HFF-Myc (cell line): ENCODE measurements around the gene CYP17A1.
"Not testable (repeated sequence)": the region's sequence is repeated elsewhere in the genome, so short reads cannot be mapped to it uniquely, and the experiment has no call there.

ENCODE experiments used
- DNase-seq: peaks from one replicate; pipeline ENCODE4 v3.0.0-alpha.2; 2011; ENCODE audit warnings: low read depth; ENCODE audit errors: extremely low read depth
- H3K4me3 ChIP-seq: replicated peaks from 2 replicates; pipeline ENCODE4 v1.5.1; 2011; ENCODE audit warnings: low read depth, mild to moderate bottlenecking, control low read depth, low read length
- CTCF ChIP-seq: IDR thresholded peaks from 2 replicates; pipeline ENCODE4 v1.5.1; 2012; ENCODE audit warnings: mild to moderate bottlenecking, low read depth, low read length, control low read depth; ENCODE audit errors: missing control alignments

CYP17A1 gene

GRCh38 chr10:102822222-102822621 lies 15.0 kb downstream of the CYP17A1 start:
- no peak for DNase-seq
- TF ChIP-seq CTCF = no peak

GRCh38 chr10:102820008-102820407 lies 17.2 kb downstream of the CYP17A1 start:
- DNase-seq, H3K4me3 ChIP-seq: not testable (repeated sequence)

More at GRCh38 chr10:102822222-102822621, 15.0 kb downstream of the CYP17A1 start:
- no peak overlapping the region for H3K4me3 ChIP-seq

GRCh38 chr10:102819054-102819453 lies 18.2 kb downstream of the CYP17A1 start:
- DNase-seq = no peak
- H3K4me3 ChIP-seq = no peak overlapping the region
- TF ChIP-seq CTCF = no peak

GRCh38 chr10:102817175-102817574 lies 20.0 kb downstream of the CYP17A1 start:
- no peak overlapping the region for H3K4me3 ChIP-seq
- no peak for DNase-seq
- no peak for TF ChIP-seq CTCF

- no peak for TF ChIP-seq CTCF
- peak; percentile 52 for DNase-seq
- H3K4me3 ChIP-seq = no peak overlapping the region
Measured at GRCh38 chr10:102815790-102816549, 21.2 kb downstream of the CYP17A1 start.

- no peak for TF ChIP-seq CTCF
- no peak for DNase-seq
- no peak overlapping the region for H3K4me3 ChIP-seq
Measured at GRCh38 chr10:102814873-102815661, 22.1 kb downstream of the CYP17A1 start.

GRCh38 chr10:102814453-102814871 lies 22.8 kb downstream of the CYP17A1 start:
- DNase-seq = no peak
- H3K4me3 ChIP-seq = no peak overlapping the region
- no peak for TF ChIP-seq CTCF
